Sigmoid colon (tissue), 4 donors: Measurements from ENCODE around the gene HARBI1.

ENCODE experiments used
- EP300 ChIP-seq, 4 donors: sonication (generic); formaldehyde crosslinking; IDR thresholded peaks; one replicate each; pipeline ENCODE4 v1.6.1; 2017; ENCODE audit warnings: antibody characterized with exemption in 4 of 4
- POLR2A ChIP-seq, 2 donors: fragments of 450-650 bp; IDR thresholded peaks; one replicate each; pipeline ENCODE4 v1.6.1; 2016; ENCODE audit warnings: antibody characterized with exemption in 2 of 2, mild to moderate bottlenecking in 2 of 2, moderate library complexity in 2 of 2
- POLR2AphosphoS5 ChIP-seq, 4 donors: sonication (generic); formaldehyde crosslinking; IDR thresholded peaks; one replicate each; pipeline ENCODE4 v1.6.1; 2017; ENCODE audit warnings: antibody characterized with exemption in 4 of 4
- TF ChIP-seq, protein P1 (sequence below), 4 experiments: fragments of 450-650 bp in 3 of 4; fragments of 200-600 bp in 1 of 4; IDR thresholded peaks; one replicate each; pipeline ENCODE4 v1.5.1; 2016 to 2019; ENCODE audit warnings: antibody characterized with exemption in 4 of 4, mild to moderate bottlenecking in 3 of 4, moderate library complexity in 2 of 4

DNA sequence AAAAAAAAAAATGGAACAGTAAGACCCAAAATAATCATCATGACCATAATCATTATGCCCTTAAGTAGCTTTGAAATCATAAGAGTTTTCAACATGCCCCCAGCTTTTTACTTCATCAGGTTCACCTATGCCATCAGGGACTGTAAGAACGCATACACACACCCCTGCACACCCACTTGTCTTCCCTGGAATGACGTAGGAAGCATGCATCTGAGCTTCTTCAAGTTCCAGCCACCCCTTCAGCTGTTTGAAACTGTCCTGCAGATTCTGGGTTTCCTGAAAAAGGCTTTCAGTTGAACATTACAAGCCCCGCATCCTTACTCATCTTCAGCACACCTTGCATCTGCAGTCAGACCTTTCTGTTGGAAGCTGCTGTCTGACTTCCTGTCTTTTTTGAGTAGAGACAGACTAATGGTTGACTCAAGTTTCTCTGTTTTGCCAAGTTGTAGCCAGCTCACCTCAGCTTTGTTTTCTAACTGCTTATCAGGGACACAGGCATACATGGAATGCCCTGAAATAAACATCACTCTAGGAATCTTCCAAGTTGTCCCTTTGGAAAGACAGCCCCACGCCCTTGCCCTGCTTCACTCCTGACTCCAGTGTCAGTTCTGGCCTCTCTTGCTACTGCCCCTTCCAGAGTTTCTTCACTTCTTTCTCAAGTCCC lies 46.4 kb upstream of the HARBI1 start:
- TF ChIP-seq POLR2AphosphoS5 (IDR thresholded peaks at IDR 0.05) = no peak
- TF ChIP-seq, protein P1, sequence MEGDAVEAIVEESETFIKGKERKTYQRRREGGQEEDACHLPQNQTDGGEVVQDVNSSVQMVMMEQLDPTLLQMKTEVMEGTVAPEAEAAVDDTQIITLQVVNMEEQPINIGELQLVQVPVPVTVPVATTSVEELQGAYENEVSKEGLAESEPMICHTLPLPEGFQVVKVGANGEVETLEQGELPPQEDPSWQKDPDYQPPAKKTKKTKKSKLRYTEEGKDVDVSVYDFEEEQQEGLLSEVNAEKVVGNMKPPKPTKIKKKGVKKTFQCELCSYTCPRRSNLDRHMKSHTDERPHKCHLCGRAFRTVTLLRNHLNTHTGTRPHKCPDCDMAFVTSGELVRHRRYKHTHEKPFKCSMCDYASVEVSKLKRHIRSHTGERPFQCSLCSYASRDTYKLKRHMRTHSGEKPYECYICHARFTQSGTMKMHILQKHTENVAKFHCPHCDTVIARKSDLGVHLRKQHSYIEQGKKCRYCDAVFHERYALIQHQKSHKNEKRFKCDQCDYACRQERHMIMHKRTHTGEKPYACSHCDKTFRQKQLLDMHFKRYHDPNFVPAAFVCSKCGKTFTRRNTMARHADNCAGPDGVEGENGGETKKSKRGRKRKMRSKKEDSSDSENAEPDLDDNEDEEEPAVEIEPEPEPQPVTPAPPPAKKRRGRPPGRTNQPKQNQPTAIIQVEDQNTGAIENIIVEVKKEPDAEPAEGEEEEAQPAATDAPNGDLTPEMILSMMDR (IDR thresholded peaks at IDR 0.05) = no peak
- TF ChIP-seq POLR2A (IDR thresholded peaks at IDR 0.05) = no peak
- no peak for TF ChIP-seq EP300 (IDR thresholded peaks at IDR 0.05)
